ENCODE data around the gene CLCNKA.
"Not testable (repeated sequence)": the region's sequence is repeated elsewhere in the genome, so short reads cannot be mapped to it uniquely, and the experiment has no call there.

The CLCNKA gene

DNA sequence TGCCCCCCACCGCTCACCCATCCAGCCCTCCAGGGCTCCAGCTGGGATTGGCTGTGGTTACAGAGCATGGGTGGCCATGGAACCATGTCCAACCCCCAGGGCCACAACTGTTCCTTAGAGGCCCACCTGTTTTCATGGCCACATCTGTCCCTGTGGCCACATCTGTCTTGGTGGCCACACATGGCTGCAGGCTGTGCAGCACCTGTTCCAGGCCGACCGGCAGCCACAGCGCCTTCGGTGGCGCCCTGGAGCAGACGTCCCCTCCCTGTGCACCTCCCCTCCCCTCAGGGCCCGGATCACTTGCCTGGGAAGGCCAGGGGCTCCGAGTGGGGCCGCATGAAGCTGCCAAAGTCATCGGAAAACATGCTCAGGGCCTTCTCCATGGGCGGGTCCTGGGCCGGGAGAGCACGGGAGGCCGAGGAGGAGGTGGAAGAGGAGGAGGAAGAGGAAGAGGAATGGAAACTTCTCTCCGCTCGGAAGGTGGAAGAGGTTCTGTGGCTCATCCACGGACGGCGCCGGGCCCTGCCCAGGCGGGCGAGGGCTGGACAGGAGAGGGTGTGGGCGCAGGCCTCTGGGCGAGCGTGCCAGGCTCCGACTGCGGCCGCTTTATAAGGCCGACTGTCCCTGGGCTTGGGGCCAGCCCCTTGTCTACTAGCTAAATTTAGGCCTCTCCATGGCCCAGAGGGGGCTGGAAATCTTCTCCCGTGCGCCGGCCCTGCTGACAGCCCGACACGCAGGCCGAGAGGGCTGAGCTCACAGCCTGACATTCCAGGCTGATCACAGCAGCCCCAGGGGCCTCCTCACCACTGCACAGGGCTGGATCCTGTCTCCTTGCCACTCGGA lies 4.2 kb upstream of the CLCNKA start, which contains the start of gene HSPB7:
TSS of gene HSPB7 (minus strand) at position 583 of the 843 bp plus-strand sequence. CDS start at position 503, 80 bp downstream.
- DNase-seq (ENCODE audit: low spot score) = peak; percentile 93

DNA sequence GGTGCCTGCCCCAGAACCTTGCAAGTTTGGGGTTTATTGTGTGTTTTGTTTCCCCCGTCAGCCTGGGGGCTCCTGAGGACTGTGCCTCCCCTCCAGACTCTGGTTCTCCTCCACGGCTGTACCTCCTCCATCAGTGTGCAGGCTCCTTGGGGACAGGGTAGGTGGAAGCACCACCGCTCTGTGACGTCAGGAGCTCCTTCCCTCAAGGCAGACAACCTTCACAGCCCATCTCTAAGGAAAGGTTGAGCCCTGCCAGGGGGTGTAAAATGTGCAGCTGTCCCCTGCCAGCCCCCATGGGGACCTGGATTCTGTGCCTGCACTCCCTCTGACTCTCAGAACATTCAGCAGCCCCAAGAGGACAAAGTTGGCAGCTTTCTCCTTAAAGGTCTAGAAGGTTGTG lies 3.5 kb upstream of the CLCNKA start:
- DNase-seq (ENCODE audit: low spot score) = no peak

DNA sequence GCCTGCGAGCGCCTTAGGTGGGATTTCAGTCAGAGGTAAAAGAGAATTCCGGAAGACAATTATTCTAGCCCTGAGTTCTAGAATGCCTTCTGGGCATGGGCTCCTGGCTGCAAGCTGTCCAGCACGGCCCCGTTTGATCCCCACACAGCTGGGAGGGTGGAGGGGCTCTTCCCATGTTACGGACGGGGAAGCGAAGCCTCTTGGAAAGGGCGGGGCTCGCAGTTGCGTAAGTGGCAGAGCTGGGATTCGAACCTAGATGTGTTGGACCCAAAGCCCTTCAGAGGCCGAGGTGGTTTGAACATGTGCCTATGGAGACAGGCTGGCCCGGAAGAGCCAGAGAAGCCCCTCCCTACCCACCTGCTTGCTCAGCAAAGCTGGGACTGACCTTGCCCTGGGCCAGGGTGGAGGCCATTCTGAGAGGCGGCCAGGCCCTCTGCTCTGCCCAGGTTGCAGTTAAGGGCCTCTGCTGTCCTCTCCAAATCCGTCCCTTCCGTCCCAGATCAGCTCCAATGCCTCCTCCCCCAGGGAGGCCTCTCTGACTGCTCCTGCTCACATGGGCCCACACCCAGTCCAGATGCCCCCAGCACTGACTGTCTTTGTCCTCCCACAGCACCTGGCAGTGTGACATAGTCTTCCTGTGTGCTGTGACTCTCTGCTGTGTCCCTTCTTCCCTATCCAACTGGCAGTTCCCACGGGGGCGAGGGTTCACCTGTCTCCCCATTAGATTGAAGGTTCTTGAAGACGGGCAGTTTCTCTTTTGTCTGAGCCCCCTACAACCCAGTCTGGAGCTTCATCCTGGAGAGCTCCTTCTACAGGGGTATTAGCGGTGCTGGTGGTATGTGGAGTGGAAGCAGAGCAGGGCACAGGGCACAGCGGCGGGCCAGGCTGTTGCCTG lies 2.8 kb upstream of the CLCNKA start:
- DNase-seq (ENCODE audit: low spot score) = no peak

GRCh38 chr1:16019644-16020277 lies 2.1 kb upstream of the CLCNKA start:
- DNase-seq (ENCODE audit: low spot score) = peak; percentile 73

- no peak for DNase-seq (ENCODE audit: low spot score)
Observed at GRCh38 chr1:16020325-16020724, 1.5 kb upstream of the CLCNKA start.

GRCh38 chr1:16020878-16021277 lies 958 bp upstream of the CLCNKA start:
- not testable (repeated sequence) for DNase-seq (ENCODE audit: low spot score)

- no peak for DNase-seq (ENCODE audit: low spot score)
Observed at GRCh38 chr1:16022393-16022792, 557 bp downstream of the CLCNKA start.

DNA sequence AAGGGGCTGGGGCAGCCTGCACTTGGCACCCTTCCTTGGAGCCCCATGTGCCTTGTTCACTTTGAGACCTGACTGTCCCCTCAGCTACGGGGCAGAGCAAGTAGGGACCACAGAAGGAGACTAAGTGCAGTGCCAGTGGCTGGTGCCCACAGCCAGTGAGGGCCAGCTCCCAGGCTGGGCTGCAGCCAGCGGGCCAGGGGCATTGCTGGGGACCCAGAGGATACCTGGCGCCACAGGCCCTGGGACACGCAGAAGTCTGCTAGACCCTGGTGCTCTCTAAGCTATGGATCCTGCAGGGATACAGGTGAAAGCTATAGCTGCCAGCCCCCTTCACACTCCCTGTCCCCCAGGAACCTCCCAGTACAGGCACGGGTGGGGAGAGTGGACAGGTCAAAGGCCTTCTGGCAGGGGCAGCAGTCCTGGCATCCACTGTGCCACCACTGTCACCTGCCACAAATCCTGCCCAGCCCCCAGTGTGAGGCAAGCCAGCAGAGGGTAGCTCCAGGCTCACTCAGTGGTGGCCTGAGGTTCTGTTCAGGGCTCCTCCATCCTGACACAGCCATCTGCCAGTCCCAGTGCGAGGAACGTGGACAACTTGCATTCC lies 1.3 kb downstream of the CLCNKA start:
- DNase-seq (ENCODE audit: low spot score) = no peak

DNA sequence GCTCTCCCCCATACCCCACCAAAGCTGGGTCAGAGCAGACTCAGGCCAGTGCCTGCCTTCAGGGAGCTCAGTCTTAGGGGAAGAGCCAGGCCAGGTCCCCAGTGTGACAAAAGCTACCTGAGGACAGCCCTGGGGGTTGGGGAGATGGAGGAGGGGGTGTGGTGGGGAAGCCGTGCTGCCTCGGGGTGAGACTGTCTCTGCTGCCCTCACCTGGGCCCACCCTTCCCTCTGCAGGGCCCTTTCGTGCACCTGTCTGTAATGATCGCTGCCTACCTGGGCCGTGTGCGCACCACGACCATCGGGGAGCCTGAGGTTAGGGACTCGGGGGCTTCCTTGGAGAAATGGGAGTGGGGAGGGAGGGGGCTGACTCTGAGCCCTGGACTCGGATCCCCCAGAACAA lies 4.5 kb downstream of the CLCNKA start:
- DNase-seq (ENCODE audit: low spot score) = not testable (repeated sequence)

GRCh38 chr1:16026723-16027484 lies 5.1 kb downstream of the CLCNKA start:
- DNase-seq (ENCODE audit: low spot score) = peak; percentile 65

GRCh38 chr1:16028237-16029002 lies 6.6 kb downstream of the CLCNKA start:
- DNase-seq (ENCODE audit: low spot score) = no peak

- not testable (repeated sequence) for DNase-seq (ENCODE audit: low spot score)
Observed at GRCh38 chr1:16029003-16029268, 7.1 kb downstream of the CLCNKA start.

DNA sequence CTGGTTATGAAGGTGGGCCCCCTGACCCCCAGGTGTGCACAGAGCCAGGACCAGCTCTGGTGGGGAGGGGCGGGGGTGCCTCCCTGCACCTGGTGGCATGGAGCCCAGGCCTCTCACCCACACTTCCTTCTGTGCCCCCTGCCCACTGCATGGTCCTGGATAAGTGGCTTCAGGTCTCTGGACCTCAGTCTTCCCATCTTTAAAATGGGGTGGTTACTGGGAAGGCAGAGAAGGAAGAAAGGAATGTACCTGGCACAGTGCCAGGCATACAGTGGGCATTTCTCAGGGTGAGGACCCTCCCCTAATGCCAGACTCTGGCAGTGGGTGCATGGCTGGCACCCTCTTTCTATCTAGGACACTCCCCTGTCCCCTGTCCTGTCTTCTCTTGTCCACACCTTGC lies 7.5 kb downstream of the CLCNKA start:
- no peak for DNase-seq (ENCODE audit: low spot score)

- no peak for DNase-seq (ENCODE audit: low spot score)
Observed at GRCh38 chr1:16031551-16031950, 9.7 kb downstream of the CLCNKA start.

DNA sequence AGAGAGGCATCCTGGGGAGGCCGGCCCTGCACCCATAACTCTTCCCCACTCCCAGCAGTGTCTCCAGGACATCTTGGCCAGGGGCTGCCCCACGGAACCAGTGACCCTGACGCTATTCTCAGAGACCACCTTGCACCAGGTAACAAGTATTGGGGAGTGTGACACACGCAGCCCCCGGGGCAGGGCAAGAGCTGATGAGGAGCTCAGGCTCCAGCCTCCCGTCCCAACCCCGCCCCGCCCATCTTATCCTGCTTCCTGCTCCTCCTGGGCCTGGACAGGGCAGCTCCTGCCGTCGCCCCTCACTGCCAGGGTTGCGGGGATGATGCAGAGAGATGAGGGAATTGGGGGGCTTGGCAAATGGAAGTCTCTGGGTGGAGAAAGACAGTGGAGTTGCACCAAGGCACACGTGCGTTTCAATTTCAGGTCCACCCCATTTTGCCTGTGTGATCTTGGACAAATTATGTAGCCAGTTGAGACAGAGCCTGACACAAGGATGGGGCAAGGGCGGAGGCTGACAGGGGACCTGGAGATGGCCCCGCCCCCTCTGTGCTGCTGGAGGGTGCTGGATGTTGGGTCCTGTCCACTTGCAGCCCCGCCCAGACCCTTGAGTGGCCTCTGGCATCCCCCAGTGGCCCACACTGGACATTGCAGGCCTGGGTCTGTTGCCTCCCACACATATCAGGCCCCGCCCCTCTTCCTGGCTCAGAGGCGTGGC lies 10.7 kb downstream of the CLCNKA start:
- peak; percentile 96 for DNase-seq (ENCODE audit: low spot score)

- DNase-seq (ENCODE audit: low spot score) = not testable (repeated sequence)
Observed at GRCh38 chr1:16033103-16033632, 11.3 kb downstream of the CLCNKA start.

- DNase-seq (ENCODE audit: low spot score) = not testable (repeated sequence)
Observed at GRCh38 chr1:16036461-16036860, 14.6 kb downstream of the CLCNKA start.

DNA sequence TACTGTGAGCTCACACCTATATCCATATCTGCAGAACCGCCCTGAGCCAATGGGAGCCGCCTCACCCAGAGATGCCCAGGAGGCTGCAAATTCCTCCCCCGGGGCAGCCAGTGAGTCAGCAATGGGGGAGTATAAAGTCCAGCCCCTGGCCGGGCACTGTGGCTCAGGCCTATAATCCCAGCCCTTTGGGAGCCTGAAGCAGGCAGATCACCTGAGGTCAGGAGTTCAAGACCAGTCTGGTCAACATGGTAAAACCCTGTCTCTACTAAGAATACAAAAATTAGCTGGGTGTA lies 16.7 kb downstream of the CLCNKA start:
- DNase-seq (ENCODE audit: low spot score) = no peak

DNA sequence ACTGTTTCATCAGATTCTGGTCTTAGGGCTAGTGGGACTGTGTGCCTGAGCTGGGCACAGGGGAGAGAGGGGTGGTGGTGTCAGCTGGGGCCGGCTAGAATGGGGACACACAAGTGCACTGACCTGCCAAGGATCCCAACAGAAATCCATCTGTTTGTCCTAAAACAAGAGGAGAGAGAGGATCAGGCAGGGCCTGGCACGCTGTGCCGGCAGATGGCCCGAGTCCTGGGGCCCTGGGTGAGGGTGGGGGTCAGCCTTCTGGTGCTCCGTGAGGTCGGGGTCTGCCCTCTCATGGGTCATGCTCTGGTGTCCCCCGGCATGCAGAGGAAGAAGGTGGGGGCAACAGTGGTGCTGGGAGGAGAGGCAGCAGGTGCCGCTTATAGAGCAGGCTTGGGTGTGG lies 18.0 kb downstream of the CLCNKA start:
- DNase-seq (ENCODE audit: low spot score) = not testable (repeated sequence)

GRCh38 chr1:16041200-16041599 lies 19.4 kb downstream of the CLCNKA start:
- no peak for DNase-seq (ENCODE audit: low spot score)

Measured in AG20443 (cell line).